Measurements from ENCODE around the gene ITGB1BP1.

DNA sequence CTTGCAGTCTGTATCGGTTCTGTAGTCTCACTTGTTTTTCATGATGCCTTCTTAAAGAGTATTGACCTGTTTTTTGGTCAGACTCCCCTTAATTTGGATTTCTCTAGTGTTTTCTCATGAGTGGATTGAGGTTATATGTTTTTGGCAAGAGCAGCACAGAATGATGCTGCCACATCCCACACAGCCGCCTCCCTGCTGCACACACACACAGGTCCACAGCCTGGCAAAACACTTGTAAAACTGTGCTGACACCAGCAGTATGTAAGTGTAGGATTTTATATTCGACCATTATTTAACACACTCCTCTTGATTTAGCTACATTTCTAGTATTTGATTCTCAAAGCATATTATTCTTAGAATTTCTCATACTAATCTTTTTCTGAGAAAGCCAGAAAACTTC lies 68.1 kb downstream of the ITGB1BP1 start:
- TF ChIP-seq KDM1A (IDR thresholded peaks at IDR 0.05), result no peak
- TF ChIP-seq, protein P1, sequence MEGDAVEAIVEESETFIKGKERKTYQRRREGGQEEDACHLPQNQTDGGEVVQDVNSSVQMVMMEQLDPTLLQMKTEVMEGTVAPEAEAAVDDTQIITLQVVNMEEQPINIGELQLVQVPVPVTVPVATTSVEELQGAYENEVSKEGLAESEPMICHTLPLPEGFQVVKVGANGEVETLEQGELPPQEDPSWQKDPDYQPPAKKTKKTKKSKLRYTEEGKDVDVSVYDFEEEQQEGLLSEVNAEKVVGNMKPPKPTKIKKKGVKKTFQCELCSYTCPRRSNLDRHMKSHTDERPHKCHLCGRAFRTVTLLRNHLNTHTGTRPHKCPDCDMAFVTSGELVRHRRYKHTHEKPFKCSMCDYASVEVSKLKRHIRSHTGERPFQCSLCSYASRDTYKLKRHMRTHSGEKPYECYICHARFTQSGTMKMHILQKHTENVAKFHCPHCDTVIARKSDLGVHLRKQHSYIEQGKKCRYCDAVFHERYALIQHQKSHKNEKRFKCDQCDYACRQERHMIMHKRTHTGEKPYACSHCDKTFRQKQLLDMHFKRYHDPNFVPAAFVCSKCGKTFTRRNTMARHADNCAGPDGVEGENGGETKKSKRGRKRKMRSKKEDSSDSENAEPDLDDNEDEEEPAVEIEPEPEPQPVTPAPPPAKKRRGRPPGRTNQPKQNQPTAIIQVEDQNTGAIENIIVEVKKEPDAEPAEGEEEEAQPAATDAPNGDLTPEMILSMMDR (IDR thresholded peaks at IDR 0.05 in 2 of 3, conservative IDR thresholded peaks at IDR 0.05 in 1 of 3; ENCODE audit: insufficient read depth in 2 of 3, low read depth in 1 of 3, low read length in 3 of 3), result no peak
- TF ChIP-seq, protein P2, sequence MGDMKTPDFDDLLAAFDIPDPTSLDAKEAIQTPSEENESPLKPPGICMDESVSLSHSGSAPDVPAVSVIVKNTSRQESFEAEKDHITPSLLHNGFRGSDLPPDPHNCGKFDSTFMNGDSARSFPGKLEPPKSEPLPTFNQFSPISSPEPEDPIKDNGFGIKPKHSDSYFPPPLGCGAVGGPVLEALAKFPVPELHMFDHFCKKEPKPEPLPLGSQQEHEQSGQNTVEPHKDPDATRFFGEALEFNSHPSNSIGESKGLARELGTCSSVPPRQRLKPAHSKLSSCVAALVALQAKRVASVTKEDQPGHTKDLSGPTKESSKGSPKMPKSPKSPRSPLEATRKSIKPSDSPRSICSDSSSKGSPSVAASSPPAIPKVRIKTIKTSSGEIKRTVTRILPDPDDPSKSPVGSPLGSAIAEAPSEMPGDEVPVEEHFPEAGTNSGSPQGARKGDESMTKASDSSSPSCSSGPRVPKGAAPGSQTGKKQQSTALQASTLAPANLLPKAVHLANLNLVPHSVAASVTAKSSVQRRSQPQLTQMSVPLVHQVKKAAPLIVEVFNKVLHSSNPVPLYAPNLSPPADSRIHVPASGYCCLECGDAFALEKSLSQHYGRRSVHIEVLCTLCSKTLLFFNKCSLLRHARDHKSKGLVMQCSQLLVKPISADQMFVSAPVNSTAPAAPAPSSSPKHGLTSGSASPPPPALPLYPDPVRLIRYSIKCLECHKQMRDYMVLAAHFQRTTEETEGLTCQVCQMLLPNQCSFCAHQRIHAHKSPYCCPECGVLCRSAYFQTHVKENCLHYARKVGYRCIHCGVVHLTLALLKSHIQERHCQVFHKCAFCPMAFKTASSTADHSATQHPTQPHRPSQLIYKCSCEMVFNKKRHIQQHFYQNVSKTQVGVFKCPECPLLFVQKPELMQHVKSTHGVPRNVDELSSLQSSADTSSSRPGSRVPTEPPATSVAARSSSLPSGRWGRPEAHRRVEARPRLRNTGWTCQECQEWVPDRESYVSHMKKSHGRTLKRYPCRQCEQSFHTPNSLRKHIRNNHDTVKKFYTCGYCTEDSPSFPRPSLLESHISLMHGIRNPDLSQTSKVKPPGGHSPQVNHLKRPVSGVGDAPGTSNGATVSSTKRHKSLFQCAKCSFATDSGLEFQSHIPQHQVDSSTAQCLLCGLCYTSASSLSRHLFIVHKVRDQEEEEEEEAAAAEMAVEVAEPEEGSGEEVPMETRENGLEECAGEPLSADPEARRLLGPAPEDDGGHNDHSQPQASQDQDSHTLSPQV (IDR thresholded peaks at IDR 0.05), result no peak
